NT2/D1 (cell line): Measurements from ENCODE around the gene GSG1L.

Source experiments
- SUZ12 ChIP-seq: IDR thresholded peaks from 2 replicates; pipeline ENCODE4 v1.6.1; 2011; ENCODE audit not compliant: insufficient read length, insufficient read depth; ENCODE audit errors: extremely low read depth
- YY1 ChIP-seq: IDR thresholded peaks from 2 replicates; pipeline ENCODE4 v1.6.1; 2011; ENCODE audit not compliant: insufficient read length, insufficient read depth
- ZNF274 ChIP-seq: IDR thresholded peaks from 2 replicates; pipeline ENCODE4 v1.6.1; 2011; ENCODE audit warnings: mild to moderate bottlenecking, low read depth, low read length

DNA sequence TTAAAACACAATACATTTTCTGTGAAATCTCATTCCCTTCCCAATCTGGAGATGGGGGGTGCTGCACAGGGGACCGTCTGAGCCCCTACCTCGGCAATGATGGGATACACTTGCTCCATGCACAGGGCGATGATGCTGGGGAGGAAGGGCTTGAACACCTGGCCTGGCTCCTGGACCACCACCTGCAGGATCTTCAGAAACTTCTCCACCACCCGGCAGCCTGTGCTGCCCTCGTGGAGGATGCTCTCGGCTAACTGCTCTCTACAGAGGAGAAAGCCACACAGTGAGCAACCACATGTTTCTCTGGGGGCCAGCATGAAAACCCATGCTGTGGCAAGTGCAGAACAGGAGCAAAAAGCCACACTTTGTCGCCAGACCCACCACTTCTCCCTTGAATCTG lies 42.4 kb upstream of the GSG1L start:
- TF ChIP-seq ZNF274 (no peak), SUZ12 (no peak), YY1 (no peak)
